IMR-90 (cell line): Measurements from ENCODE around the gene SLC31A1. TPM values are rescaled to one million over a fixed set of nuclear protein-coding genes. Genes with fewer than 3 reads are reported as not detected.

Source experiments
- ATAC-seq: fragments of 200-7000 bp; cut with Tn5 transposase; 2 replicates; pipeline ENCODE4 v1.9.1; 2020; ENCODE audit warnings: low read depth, mild to moderate bottlenecking, moderate library complexity
- BruUV-seq: library from RNA; stranded (reverse); fragments of 400-500 nt; replicated peaks from 2 replicates; lab custom pipeline; 2021; lab: Mats Ljungman, UMichigan
- CTCF ChIA-PET: fragments of 300-600 bp; formaldehyde crosslinking; extraction: SDS; loops from one replicate; lab custom pipeline; 2021; ENCODE audit warnings: antibody characterized with exemption; lab: Yijun Ruan, JAX
- POLR2A ChIA-PET: fragments of 300-600 bp; sonication (Branson Sonifier 250); formaldehyde crosslinking; loops from one replicate; lab custom pipeline; 2022; ENCODE audit warnings: antibody characterized with exemption; ENCODE audit not compliant: unreplicated experiment; lab: Charles Lee
- DNase-seq: peaks from one replicate; pipeline ENCODE4 v3.0.0; 2013
- H2AFZ ChIP-seq: replicated peaks from 2 replicates; pipeline ENCODE3; 2013; ENCODE audit warnings: low read length, mild to moderate bottlenecking; ENCODE audit not compliant: poor library complexity
- H2AK5ac ChIP-seq: 2 replicates; pipeline ENCODE4 v1.6.1; 2013; ENCODE audit warnings: low read depth, low read length, inconsistent platforms
- H2AK9ac ChIP-seq: replicated peaks from 2 replicates; pipeline ENCODE3; 2013; ENCODE audit warnings: mild to moderate bottlenecking, low read depth, low read length, moderate library complexity; ENCODE audit not compliant: poor library complexity
- H2BK120ac ChIP-seq: 2 replicates; pipeline ENCODE4 v1.6.1; 2013; ENCODE audit warnings: low read depth, low read length, inconsistent platforms
- H2BK15ac ChIP-seq: 3 replicates; pipeline ENCODE4 v1.6.1; 2013; ENCODE audit warnings: low read depth, low read length, inconsistent platforms
- H2BK20ac ChIP-seq: 2 replicates; pipeline ENCODE4 v1.6.1; 2013; ENCODE audit warnings: low read depth, mild to moderate bottlenecking, inconsistent platforms, low read length, moderate library complexity
- H2BK5ac ChIP-seq: 2 replicates; pipeline ENCODE4 v1.6.1; 2013; ENCODE audit warnings: mild to moderate bottlenecking, low read depth, low read length, inconsistent platforms; ENCODE audit not compliant: poor library complexity, severe bottlenecking
- H3K14ac ChIP-seq: replicated peaks from 2 replicates; pipeline ENCODE4 v1.6.1; 2013; ENCODE audit warnings: low read depth, low read length, inconsistent platforms
- H3K18ac ChIP-seq: 2 replicates; pipeline ENCODE4 v1.6.1; 2013; ENCODE audit warnings: low read depth, low read length, control low read depth
- H3K23ac ChIP-seq: 2 replicates; pipeline ENCODE4 v1.6.1; 2013; ENCODE audit warnings: low read depth, low read length, inconsistent platforms
- H3K27ac ChIP-seq: 2 replicates; pipeline ENCODE4 v1.5.1; 2013; ENCODE audit warnings: mild to moderate bottlenecking, control low read depth, low read length; ENCODE audit not compliant: insufficient read depth
- H3K27me3 ChIP-seq: 2 replicates; pipeline ENCODE4 v1.6.1; 2013; ENCODE audit warnings: low read length; ENCODE audit not compliant: control insufficient read depth, insufficient read depth
- H3K36me3 ChIP-seq: 2 replicates; pipeline ENCODE4 v1.6.1; 2013; ENCODE audit warnings: low read length, mixed read lengths; ENCODE audit not compliant: control insufficient read depth, insufficient read depth
- H3K4ac ChIP-seq: 2 replicates; pipeline ENCODE4 v1.6.1; 2013; ENCODE audit warnings: low read depth, low read length, inconsistent platforms
- H3K4me1 ChIP-seq: 2 replicates; pipeline ENCODE4 v1.6.1; 2013; ENCODE audit warnings: low read length, mixed read lengths; ENCODE audit not compliant: control insufficient read depth, insufficient read depth
- H3K4me2 ChIP-seq: 2 replicates; pipeline ENCODE4 v1.6.1; 2013; ENCODE audit warnings: low read depth, mild to moderate bottlenecking, control low read depth, low read length, moderate library complexity
- H3K4me3 ChIP-seq: 2 replicates; pipeline ENCODE4 v1.5.1; 2013; ENCODE audit warnings: low read depth, mild to moderate bottlenecking, control low read depth, low read length, moderate library complexity; ENCODE audit not compliant: insufficient read depth
- H3K56ac ChIP-seq: 2 replicates; pipeline ENCODE4 v1.6.1; 2013; ENCODE audit warnings: low read length, inconsistent platforms; ENCODE audit not compliant: insufficient read depth; ENCODE audit errors: extremely low read depth
- H3K79me1 ChIP-seq, 2 experiments: 2 replicates each; pipeline ENCODE4 v1.6.1; 2013; ENCODE audit warnings: low read length in 2 of 2, inconsistent platforms in 1 of 2, low read depth in 1 of 2
- H3K9ac ChIP-seq: 2 replicates; pipeline ENCODE4 v1.6.1; 2013; ENCODE audit warnings: low read depth, low read length, control low read depth
- H3K9me1 ChIP-seq: 2 replicates; pipeline ENCODE4 v1.6.1; 2013; ENCODE audit warnings: low read length, inconsistent platforms; ENCODE audit not compliant: insufficient read depth
- H3K9me3 ChIP-seq: 2 replicates; pipeline ENCODE4 v1.6.1; 2013; ENCODE audit warnings: low read length; ENCODE audit not compliant: control insufficient read depth, insufficient read depth
- H4K20me1 ChIP-seq: 2 replicates; pipeline ENCODE4 v1.6.1; 2013; ENCODE audit warnings: low read length, inconsistent platforms; ENCODE audit not compliant: insufficient read depth
- H4K5ac ChIP-seq: 2 replicates; pipeline ENCODE4 v1.6.1; 2013; ENCODE audit warnings: mild to moderate bottlenecking, low read depth, low read length, control low read depth
- H4K8ac ChIP-seq, 2 experiments: 2 replicates each; pipeline ENCODE4 v1.6.1; 2013; ENCODE audit warnings: low read depth in 2 of 2, low read length in 2 of 2, control low read depth in 1 of 2, inconsistent platforms in 1 of 2
- H4K91ac ChIP-seq: 2 replicates; pipeline ENCODE4 v1.6.1; 2013; ENCODE audit warnings: low read depth, low read length, inconsistent platforms; ENCODE audit not compliant: insufficient read depth
- CHD1 ChIP-seq: IDR thresholded peaks from 2 replicates; pipeline ENCODE4 v1.6.1; 2012; ENCODE audit warnings: low read depth, low read length, improper control_type of control experiment
- FOS ChIP-seq: fragments of 150-350 bp; IDR thresholded peaks from 2 replicates; pipeline ENCODE4 v1.6.1; 2016; ENCODE audit warnings: low read depth, low read length
- MAFK ChIP-seq: IDR thresholded peaks from 2 replicates; pipeline ENCODE4 v1.6.1; 2012; ENCODE audit warnings: low read depth, low read length, improper control_type of control experiment
- MXI1 ChIP-seq: IDR thresholded peaks from 2 replicates; pipeline ENCODE4 v1.6.1; 2012; ENCODE audit warnings: low read depth, mild to moderate bottlenecking, low read length, moderate library complexity, borderline replicate concordance
- SMC3 ChIP-seq: fragments of 150-350 bp; IDR thresholded peaks from 2 replicates; pipeline ENCODE4 v1.6.1; 2016; ENCODE audit warnings: low read depth, mild to moderate bottlenecking, antibody characterized with exemption, low read length, moderate library complexity
- WGBS, 2 experiments: methylation state at CpG; one replicate each; pipeline versions ENCODE4 v1.1.5 to v1.1.7; 2013; ENCODE audit warnings: missing lambda C conversion rate in 2 of 2; ENCODE audit not compliant: insufficient read length in 1 of 2; ENCODE audit errors: extremely low coverage in 2 of 2; 5-methylcytosine and 5-hydroxymethylcytosine counted together
- dilution Hi-C: fragments of 300-500 bp; cut with HindIII; formaldehyde crosslinking; loops from one replicate; pipeline ENCODE4 v1.14.3; 2018; ENCODE audit warnings: low sequenced_read_pairs; ENCODE audit not compliant: unreplicated experiment
- in situ Hi-C: fragments of 300-500 bp; cut with MboI; formaldehyde crosslinking; loops from 3 replicates; pipeline ENCODE4 v1.14.3; 2019; ENCODE audit warnings: low sequenced_read_pairs, inconsistent platforms, mixed read lengths
- intact Hi-C: fragments of 100-400 bp; cut with micrococcal nuclease; formaldehyde crosslinking; loops from 2 replicates; pipeline ENCODE4 v1.10.0; 2022
- polyA plus RNA-seq, 3 experiments: library from polyadenylated mRNA; depleted of rRNA; stranded (reverse); fragments of >200 nt; gene quantifications; 2 replicates each; pipeline ENCODE4 v1.2.3, GENCODE V29; 2012; ENCODE audit warnings: low replicate concordance in 1 of 3
- total RNA-seq: library from RNA; depleted of rRNA; stranded (reverse); fragments of >200 nt; gene quantifications from 2 replicates; pipeline ENCODE4 v1.2.3, GENCODE V29; 2012

SLC31A1 gene
- total and polyA plus RNA-seq, 2 of the 4 experiments (the other 2 are of a cell fraction): 17.9 to 23.3 TPM

DNA sequence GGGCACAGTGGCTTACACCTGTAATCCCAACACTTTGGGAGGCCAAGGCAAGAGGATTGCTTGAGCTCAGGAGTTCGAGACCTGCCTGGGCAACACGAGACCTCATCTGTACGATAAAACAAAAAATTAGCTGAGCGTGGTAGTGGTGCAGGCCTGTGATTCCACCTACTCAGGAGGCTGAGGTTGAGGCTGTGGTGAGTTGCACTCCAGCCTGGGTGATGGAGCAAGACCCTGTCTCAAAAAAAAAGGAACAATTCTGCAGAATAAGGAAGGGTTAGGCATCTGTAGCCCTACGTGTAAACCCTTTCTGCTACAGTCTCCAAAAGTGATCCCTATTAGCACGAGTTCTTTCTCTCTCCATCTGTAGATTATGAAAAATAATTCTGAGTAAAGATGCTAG is 34.1 kb downstream of the SLC31A1 start:
- Histone ChIP-seq H3K36me3 (peaks cover 19% of the 10 kb centered on the region), H2AK5ac (no peak overlapping the region), H3K4ac (no peak overlapping the region), H3K4me1 (no peaks in the 10 kb centered on the region), H2BK120ac (no peak overlapping the region), H3K9me3 (peaks cover 2% of the 10 kb centered on the region; the same call in 1 of the 2 replicates), H2BK15ac (no peak overlapping the region), H3K23ac (no peak overlapping the region), H4K91ac (no peak overlapping the region), H3K9ac (no peak overlapping the region), H3K18ac (no peak overlapping the region), H3K14ac (no peak overlapping the region), H2AK9ac (no peak overlapping the region), H4K8ac (no peak overlapping the region), H2AFZ (no peak overlapping the region), H4K20me1 (peaks cover 8% of the 10 kb centered on the region; the same call in 1 of the 2 replicates), H3K27me3 (no peaks in the 10 kb centered on the region), H2BK5ac (no peak overlapping the region), H3K9me1 (peaks cover 3% of the 10 kb centered on the region; the same call in 1 of the 2 replicates), H3K56ac (no peak overlapping the region), H3K27ac (no peak overlapping the region), H2BK20ac (no peak overlapping the region), H3K4me3 (no peak overlapping the region), H3K4me2 (no peak overlapping the region), H4K5ac (no peak overlapping the region), H3K79me1 (peaks cover 4 to 27% of the 10 kb centered on the region in 2 experiments; a peak in 3 of 4 replicates)
- ChIA-PET POLR2A (no interaction called here), CTCF (no interaction called here)
- intact Hi-C loops (no loop called here), in situ Hi-C loops (no loop called here), dilution Hi-C loops (no loop called here)
- no peak for DNase-seq
- WGBS, 2 experiments: 100% methylated on average over 1 of the region's 6 CpGs; no CpG with 5 or more reads in 1 of the 2 experiments
- TF ChIP-seq MXI1 (no peak), FOS (no peak), SMC3 (no peak), CHD1 (no peak), MAFK (no peak)
- no TSS peak for BruUV-seq
- no peak for ATAC-seq
